GM12878 (cell line): ENCODE measurements around the gene TTC9C. TPM values are rescaled to one million over a fixed set of nuclear protein-coding genes. Genes with fewer than 3 reads are reported as not detected.

ENCODE experiments used
- ATF7 ChIP-seq: fragments of 450-650 bp; IDR thresholded peaks from 2 replicates; pipeline ENCODE4 v1.6.1; 2016; ENCODE audit warnings: low read depth, mild to moderate bottlenecking
- CBX5 ChIP-seq: sonication (generic); IDR thresholded peaks from 2 replicates; pipeline ENCODE4 v1.6.1; 2016; ENCODE audit warnings: low read depth, moderate library complexity, mild to moderate bottlenecking, inconsistent platforms
- CEBPB ChIP-seq, 2 experiments: fragments of 150-350 bp in 1 of 2; IDR thresholded peaks; 2 replicates each; pipeline ENCODE4 v1.6.1; 2012 to 2014; ENCODE audit warnings: low read depth in 2 of 2, low read length in 2 of 2, borderline replicate concordance in 1 of 2, inconsistent platforms in 1 of 2
- MEF2B ChIP-seq: fragments of 450-650 bp; IDR thresholded peaks from 2 replicates; pipeline ENCODE4 v1.6.1; 2018; ENCODE audit warnings: mild to moderate bottlenecking, moderate library complexity; ENCODE audit not compliant: partially characterized antibody, poor library complexity, severe bottlenecking
- MYB ChIP-seq: fragments of 150-350 bp; IDR thresholded peaks from 2 replicates; pipeline ENCODE4 v1.6.1; 2014; ENCODE audit warnings: mild to moderate bottlenecking, low read depth, low read length, borderline replicate concordance
- NR2C1 ChIP-seq: fragments of 450-650 bp; IDR thresholded peaks from 2 replicates; pipeline ENCODE4 v1.6.1; 2017; ENCODE audit warnings: antibody characterized with exemption, mild to moderate bottlenecking, moderate library complexity
- RBBP5 ChIP-seq: fragments of 200-600 bp; sonication (generic); conservative IDR thresholded peaks from 2 replicates; pipeline ENCODE4 v1.6.1; 2016
- RELA ChIP-seq: fragments of 450-650 bp; IDR thresholded peaks from 2 replicates; pipeline ENCODE4 v1.8.0; 2014; ENCODE audit warnings: borderline replicate concordance; ENCODE audit not compliant: partially characterized antibody
- SMARCA5 ChIP-seq: fragments of 450-650 bp; IDR thresholded peaks from 2 replicates; pipeline ENCODE4 v1.6.1; 2017; ENCODE audit warnings: mild to moderate bottlenecking
- SMC3 ChIP-seq: IDR thresholded peaks from 2 replicates; pipeline ENCODE4 v1.6.1; 2011; ENCODE audit warnings: low read length, improper control_type of control experiment, borderline replicate concordance
- SP1 ChIP-seq: IDR thresholded peaks from one replicate; pipeline ENCODE4 v1.6.1; 2011; ENCODE audit warnings: low read depth, low read length
- SPI1 ChIP-seq: IDR thresholded peaks from 2 replicates; pipeline ENCODE4 v1.6.1; 2011; ENCODE audit warnings: low read depth, mild to moderate bottlenecking, low read length, moderate library complexity, borderline replicate concordance; ENCODE audit not compliant: insufficient read depth
- SRF ChIP-seq, 2 experiments: IDR thresholded peaks; 2 replicates each; pipeline ENCODE4 v1.6.1; 2011; ENCODE audit warnings: low read depth in 2 of 2, low read length in 2 of 2, mild to moderate bottlenecking in 1 of 2, moderate library complexity in 1 of 2
- SUZ12 ChIP-seq: fragments of 200-600 bp; sonication (generic); IDR thresholded peaks from one replicate; pipeline ENCODE4 v1.6.1; 2018; ENCODE audit warnings: antibody characterized with exemption, mild to moderate bottlenecking; ENCODE audit not compliant: unreplicated experiment
- ZBED1 ChIP-seq: IDR thresholded peaks from 2 replicates; pipeline ENCODE4 v1.6.1; 2016; ENCODE audit warnings: borderline replicate concordance
- polyA plus RNA-seq, 11 experiments: library from polyadenylated mRNA; depleted of rRNA in 4 of 11; unstranded in 6 of 11; stranded (reverse) in 5 of 11; fragments of >200 nt; fragmentation: Nextera tagmentation in 4 of 11; fragmentation: Illumina TruSeq in 1 of 11; extraction: Ambion mirVana in 4 of 11; extraction: Trizol in 1 of 11; gene quantifications; 1 replicate in 1 of 11; 2 replicates in 10 of 11; pipeline versions ENCODE4 v1.2.1 to v1.2.3, GENCODE V29; 2011 to 2016; ENCODE audit warnings: inconsistent platforms in 2 of 11, missing spikeins in 2 of 11, low read depth in 1 of 11
- total RNA-seq, 4 experiments: library from RNA; depleted of rRNA in 3 of 4; stranded (reverse); fragments of >200 nt in 3 of 4; fragmentation: Illumina TruSeq in 1 of 4; extraction: Trizol in 1 of 4; gene quantifications; 2 replicates each; pipeline versions ENCODE4 v1.2.1 to v1.2.3, GENCODE V29; 2013 to 2021
- TF ChIP-seq, protein P1 (sequence below): fragments of 450-650 bp; IDR thresholded peaks from 2 replicates; pipeline ENCODE4 v1.6.1; 2016; ENCODE audit warnings: mild to moderate bottlenecking, moderate library complexity, borderline replicate concordance
- TF ChIP-seq, protein P2 (sequence below): fragments of 450-650 bp; IDR thresholded peaks from 2 replicates; pipeline ENCODE4 v1.6.1; 2017; ENCODE audit warnings: mild to moderate bottlenecking
- TF ChIP-seq, protein P3 (sequence below): fragments of 450-650 bp; IDR thresholded peaks from 2 replicates; pipeline ENCODE4 v1.6.1; 2017; ENCODE audit warnings: mild to moderate bottlenecking, low read depth, inconsistent platforms; ENCODE audit not compliant: poor library complexity, severe bottlenecking
- TF ChIP-seq, protein P4 (sequence below): fragments of 450-650 bp; IDR thresholded peaks from 2 replicates; pipeline ENCODE4 v1.6.1; 2017; ENCODE audit warnings: mild to moderate bottlenecking, moderate library complexity

TTC9C gene
- total and polyA plus RNA-seq, 10 of the 15 experiments (the other 5 are each of a cell fraction or from before 2014, with no cell fraction given): 42.0 to 72.3 (median 50.4) TPM

DNA sequence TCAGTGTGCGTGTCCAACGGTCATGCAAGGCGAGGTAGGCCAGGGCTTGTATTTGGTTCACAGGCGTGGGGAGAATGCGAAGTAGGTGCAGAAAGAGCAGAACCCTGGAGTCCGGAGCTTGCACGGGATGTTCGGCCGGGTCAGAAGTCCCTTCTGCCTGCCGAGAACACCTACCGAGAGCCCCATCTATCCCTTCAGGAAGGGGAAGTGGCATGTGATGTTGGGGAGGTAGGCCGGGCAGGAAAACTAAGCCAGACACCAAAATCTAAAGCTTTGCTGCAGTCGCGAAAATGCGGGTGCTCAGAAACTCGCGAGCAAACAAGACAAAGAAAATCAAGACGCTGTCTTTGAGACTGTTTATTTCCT, 42.5 kb downstream of the TTC9C start (continued):
- TF ChIP-seq CBX5: no peak
- no peak for TF ChIP-seq NR2C1
- TF ChIP-seq MYB: no peak
- TF ChIP-seq CEBPB (IDR thresholded peaks at IDR 0.05; ENCODE audit: borderline replicate concordance in 1 of 2, low read depth in 2 of 2, low read length in 2 of 2): no peak
- TF ChIP-seq, protein P1, sequence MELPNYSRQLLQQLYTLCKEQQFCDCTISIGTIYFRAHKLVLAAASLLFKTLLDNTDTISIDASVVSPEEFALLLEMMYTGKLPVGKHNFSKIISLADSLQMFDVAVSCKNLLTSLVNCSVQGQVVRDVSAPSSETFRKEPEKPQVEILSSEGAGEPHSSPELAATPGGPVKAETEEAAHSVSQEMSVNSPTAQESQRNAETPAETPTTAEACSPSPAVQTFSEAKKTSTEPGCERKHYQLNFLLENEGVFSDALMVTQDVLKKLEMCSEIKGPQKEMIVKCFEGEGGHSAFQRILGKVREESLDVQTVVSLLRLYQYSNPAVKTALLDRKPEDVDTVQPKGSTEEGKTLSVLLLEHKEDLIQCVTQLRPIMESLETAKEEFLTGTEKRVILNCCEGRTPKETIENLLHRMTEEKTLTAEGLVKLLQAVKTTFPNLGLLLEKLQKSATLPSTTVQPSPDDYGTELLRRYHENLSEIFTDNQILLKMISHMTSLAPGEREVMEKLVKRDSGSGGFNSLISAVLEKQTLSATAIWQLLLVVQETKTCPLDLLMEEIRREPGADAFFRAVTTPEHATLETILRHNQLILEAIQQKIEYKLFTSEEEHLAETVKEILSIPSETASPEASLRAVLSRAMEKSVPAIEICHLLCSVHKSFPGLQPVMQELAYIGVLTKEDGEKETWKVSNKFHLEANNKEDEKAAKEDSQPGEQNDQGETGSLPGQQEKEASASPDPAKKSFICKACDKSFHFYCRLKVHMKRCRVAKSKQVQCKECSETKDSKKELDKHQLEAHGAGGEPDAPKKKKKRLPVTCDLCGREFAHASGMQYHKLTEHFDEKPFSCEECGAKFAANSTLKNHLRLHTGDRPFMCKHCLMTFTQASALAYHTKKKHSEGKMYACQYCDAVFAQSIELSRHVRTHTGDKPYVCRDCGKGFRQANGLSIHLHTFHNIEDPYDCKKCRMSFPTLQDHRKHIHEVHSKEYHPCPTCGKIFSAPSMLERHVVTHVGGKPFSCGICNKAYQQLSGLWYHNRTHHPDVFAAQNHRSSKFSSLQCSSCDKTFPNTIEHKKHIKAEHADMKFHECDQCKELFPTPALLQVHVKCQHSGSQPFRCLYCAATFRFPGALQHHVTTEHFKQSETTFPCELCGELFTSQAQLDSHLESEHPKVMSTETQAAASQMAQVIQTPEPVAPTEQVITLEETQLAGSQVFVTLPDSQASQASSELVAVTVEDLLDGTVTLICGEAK: no peak
- TF ChIP-seq, protein P2, sequence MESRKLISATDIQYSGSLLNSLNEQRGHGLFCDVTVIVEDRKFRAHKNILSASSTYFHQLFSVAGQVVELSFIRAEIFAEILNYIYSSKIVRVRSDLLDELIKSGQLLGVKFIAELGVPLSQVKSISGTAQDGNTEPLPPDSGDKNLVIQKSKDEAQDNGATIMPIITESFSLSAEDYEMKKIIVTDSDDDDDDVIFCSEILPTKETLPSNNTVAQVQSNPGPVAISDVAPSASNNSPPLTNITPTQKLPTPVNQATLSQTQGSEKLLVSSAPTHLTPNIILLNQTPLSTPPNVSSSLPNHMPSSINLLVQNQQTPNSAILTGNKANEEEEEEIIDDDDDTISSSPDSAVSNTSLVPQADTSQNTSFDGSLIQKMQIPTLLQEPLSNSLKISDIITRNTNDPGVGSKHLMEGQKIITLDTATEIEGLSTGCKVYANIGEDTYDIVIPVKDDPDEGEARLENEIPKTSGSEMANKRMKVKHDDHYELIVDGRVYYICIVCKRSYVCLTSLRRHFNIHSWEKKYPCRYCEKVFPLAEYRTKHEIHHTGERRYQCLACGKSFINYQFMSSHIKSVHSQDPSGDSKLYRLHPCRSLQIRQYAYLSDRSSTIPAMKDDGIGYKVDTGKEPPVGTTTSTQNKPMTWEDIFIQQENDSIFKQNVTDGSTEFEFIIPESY: no peak
- no peak for TF ChIP-seq SMC3
- TF ChIP-seq, protein P3, sequence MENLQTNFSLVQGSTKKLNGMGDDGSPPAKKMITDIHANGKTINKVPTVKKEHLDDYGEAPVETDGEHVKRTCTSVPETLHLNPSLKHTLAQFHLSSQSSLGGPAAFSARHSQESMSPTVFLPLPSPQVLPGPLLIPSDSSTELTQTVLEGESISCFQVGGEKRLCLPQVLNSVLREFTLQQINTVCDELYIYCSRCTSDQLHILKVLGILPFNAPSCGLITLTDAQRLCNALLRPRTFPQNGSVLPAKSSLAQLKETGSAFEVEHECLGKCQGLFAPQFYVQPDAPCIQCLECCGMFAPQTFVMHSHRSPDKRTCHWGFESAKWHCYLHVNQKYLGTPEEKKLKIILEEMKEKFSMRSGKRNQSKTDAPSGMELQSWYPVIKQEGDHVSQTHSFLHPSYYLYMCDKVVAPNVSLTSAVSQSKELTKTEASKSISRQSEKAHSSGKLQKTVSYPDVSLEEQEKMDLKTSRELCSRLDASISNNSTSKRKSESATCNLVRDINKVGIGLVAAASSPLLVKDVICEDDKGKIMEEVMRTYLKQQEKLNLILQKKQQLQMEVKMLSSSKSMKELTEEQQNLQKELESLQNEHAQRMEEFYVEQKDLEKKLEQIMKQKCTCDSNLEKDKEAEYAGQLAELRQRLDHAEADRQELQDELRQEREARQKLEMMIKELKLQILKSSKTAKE: no peak
- TF ChIP-seq ZBED1: no peak
- 0 out of 2 replicates have a peak, but pooled peaks have one; percentile 37 for TF ChIP-seq SMARCA5
- no peak for TF ChIP-seq SRF (IDR thresholded peaks at IDR 0.05; ENCODE audit: low read depth in 2 of 2, low read length in 2 of 2)
- TF ChIP-seq, protein P4, sequence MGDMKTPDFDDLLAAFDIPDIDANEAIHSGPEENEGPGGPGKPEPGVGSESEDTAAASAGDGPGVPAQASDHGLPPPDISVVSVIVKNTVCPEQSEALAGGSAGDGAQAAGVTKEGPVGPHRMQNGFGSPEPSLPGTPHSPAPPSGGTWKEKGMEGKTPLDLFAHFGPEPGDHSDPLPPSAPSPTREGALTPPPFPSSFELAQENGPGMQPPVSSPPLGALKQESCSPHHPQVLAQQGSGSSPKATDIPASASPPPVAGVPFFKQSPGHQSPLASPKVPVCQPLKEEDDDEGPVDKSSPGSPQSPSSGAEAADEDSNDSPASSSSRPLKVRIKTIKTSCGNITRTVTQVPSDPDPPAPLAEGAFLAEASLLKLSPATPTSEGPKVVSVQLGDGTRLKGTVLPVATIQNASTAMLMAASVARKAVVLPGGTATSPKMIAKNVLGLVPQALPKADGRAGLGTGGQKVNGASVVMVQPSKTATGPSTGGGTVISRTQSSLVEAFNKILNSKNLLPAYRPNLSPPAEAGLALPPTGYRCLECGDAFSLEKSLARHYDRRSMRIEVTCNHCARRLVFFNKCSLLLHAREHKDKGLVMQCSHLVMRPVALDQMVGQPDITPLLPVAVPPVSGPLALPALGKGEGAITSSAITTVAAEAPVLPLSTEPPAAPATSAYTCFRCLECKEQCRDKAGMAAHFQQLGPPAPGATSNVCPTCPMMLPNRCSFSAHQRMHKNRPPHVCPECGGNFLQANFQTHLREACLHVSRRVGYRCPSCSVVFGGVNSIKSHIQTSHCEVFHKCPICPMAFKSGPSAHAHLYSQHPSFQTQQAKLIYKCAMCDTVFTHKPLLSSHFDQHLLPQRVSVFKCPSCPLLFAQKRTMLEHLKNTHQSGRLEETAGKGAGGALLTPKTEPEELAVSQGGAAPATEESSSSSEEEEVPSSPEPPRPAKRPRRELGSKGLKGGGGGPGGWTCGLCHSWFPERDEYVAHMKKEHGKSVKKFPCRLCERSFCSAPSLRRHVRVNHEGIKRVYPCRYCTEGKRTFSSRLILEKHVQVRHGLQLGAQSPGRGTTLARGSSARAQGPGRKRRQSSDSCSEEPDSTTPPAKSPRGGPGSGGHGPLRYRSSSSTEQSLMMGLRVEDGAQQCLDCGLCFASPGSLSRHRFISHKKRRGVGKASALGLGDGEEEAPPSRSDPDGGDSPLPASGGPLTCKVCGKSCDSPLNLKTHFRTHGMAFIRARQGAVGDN: 0 out of 2 replicates have a peak, but pooled peaks have one; percentile 21
- no peak for TF ChIP-seq RELA
- no peak for TF ChIP-seq RBBP5
- no peak for TF ChIP-seq SP1
- no peak for TF ChIP-seq MEF2B
- no peak for TF ChIP-seq SUZ12
- TF ChIP-seq SPI1: 0 out of 2 replicates have a peak, but pooled peaks have one; percentile 21
- no peak for TF ChIP-seq ATF7
